NCI-H2196 (cell line): ENCODE measurements around the gene PRKCE.

Experiments used
- DNase-seq: peaks from one replicate; lab custom pipeline; 2025; ENCODE audit not compliant: unreplicated experiment; lab: John Stamatoyannopoulos, UW

Gene PRKCE

GRCh38 chr2:46230115-46230571 is 578.7 kb downstream of the PRKCE start:
- DNase-seq = no peak

- DNase-seq = no peak
These were observed 579.4 kb downstream of the PRKCE start for GRCh38 chr2:46230677-46231425.

- DNase-seq = no peak
These were observed 580.2 kb downstream of the PRKCE start for GRCh38 chr2:46231721-46232120.

- no peak for DNase-seq
These were observed 581.4 kb downstream of the PRKCE start for GRCh38 chr2:46232860-46233259.

- no peak for DNase-seq
These were observed 584.8 kb downstream of the PRKCE start for GRCh38 chr2:46236006-46236875.

- no peak for DNase-seq
These were observed 585.7 kb downstream of the PRKCE start for GRCh38 chr2:46236876-46237859.
